ENCODE results near the gene OR2K2.
"Not testable (repeated sequence)": the region's sequence is repeated elsewhere in the genome, so short reads cannot be mapped to it uniquely, and the experiment has no call there.

OR2K2 gene

GRCh38 chr9:111297066-111297824, 32.8 kb downstream of the OR2K2 start:
- peak; percentile 4 for DNase-seq

- DNase-seq: no peak
These were observed 35.2 kb downstream of the OR2K2 start for GRCh38 chr9:111294691-111295451.

- peak; percentile 59 for DNase-seq
These were observed 42.9 kb downstream of the OR2K2 start for GRCh38 chr9:111287127-111287526.

- no peak for DNase-seq
These were observed 45.3 kb downstream of the OR2K2 start for GRCh38 chr9:111284703-111285102.

GRCh38 chr9:111282845-111283244, 47.2 kb downstream of the OR2K2 start:
- DNase-seq: no peak

- DNase-seq: not testable (repeated sequence)
These were observed 49.2 kb downstream of the OR2K2 start for GRCh38 chr9:111280795-111281194.

Measured in NCI-H226 (cell line).